GM12878 (cell line): ENCODE data around the gene RUNDC3A. TPM values are rescaled to one million over a fixed set of nuclear protein-coding genes. Genes with fewer than 3 reads are reported as not detected.

Source experiments
- ATAC-seq: fragments of 200-7000 bp; cut with Tn5 transposase; 3 replicates; pipeline ENCODE4 v1.9.1; 2020; ENCODE audit warnings: mild to moderate bottlenecking, moderate library complexity
- BruUV-seq: library from RNA; stranded (reverse); fragments of 400-500 nt; replicated peaks from 2 replicates; lab custom pipeline; 2021; lab: Mats Ljungman, UMichigan
- CTCF ChIA-PET: fragments of 300-600 bp; sonication (Branson Sonifier 250); formaldehyde crosslinking; extraction: SDS; loops from one replicate; lab custom pipeline; 2021; ENCODE audit warnings: inconsistent platforms; lab: Yijun Ruan, JAX
- POLR2A ChIA-PET: fragments of 350-600 bp; formaldehyde crosslinking; extraction: SDS; loops from one replicate; lab custom pipeline; 2021; ENCODE audit warnings: inconsistent platforms; lab: Charles Lee
- RAD21 ChIA-PET: fragments of 300-600 bp; sonication (Branson Sonifier 250); formaldehyde crosslinking; loops from one replicate; lab custom pipeline; 2023; ENCODE audit warnings: antibody characterized with exemption; ENCODE audit not compliant: unreplicated experiment; lab: Charles Lee
- SMC1A ChIA-PET: fragments of 300-600 bp; sonication (Branson Sonifier 250); formaldehyde crosslinking; loops from one replicate; lab custom pipeline; 2023; ENCODE audit not compliant: unreplicated experiment, uncharacterized antibody; lab: Charles Lee
- DNase-seq: peaks from one replicate; pipeline ENCODE4 v3.0.0-alpha.2; 2011; ENCODE audit warnings: low read depth, low spot score
- FAIRE-seq: peaks from 3 replicates; lab custom pipeline; 2011; peaks lifted over from hg19 to GRCh38; lab: Jason Lieb, UNC
- H2AFZ ChIP-seq: 2 replicates; pipeline ENCODE4 v1.6.0; 2011; ENCODE audit warnings: low read depth, low read length, control low read depth; ENCODE audit not compliant: control insufficient read depth
- H3K27ac ChIP-seq: 2 replicates; pipeline ENCODE4 v1.5.1; 2011; ENCODE audit warnings: control low read depth; ENCODE audit not compliant: control insufficient read depth, insufficient read depth
- H3K27me3 ChIP-seq, 2 experiments: replicated peaks in 1 of 2; 2 replicates each; pipeline versions ENCODE4 v1.6.0 to v1.6.1; 2011; ENCODE audit warnings: low read length in 1 of 2; ENCODE audit not compliant: control insufficient read depth in 2 of 2, insufficient read depth in 2 of 2
- H3K36me3 ChIP-seq, 2 experiments: 2 replicates each; pipeline ENCODE4 v1.5.1; 2011; ENCODE audit warnings: low read length in 1 of 2; ENCODE audit not compliant: control insufficient read depth in 2 of 2, insufficient read depth in 2 of 2
- H3K4me1 ChIP-seq: 2 replicates; pipeline ENCODE4 v1.6.1; 2011; ENCODE audit warnings: mild to moderate bottlenecking, low read length, moderate library complexity, mixed read lengths; ENCODE audit not compliant: control insufficient read depth, insufficient read depth
- H3K4me2 ChIP-seq: 2 replicates; pipeline ENCODE4 v1.6.0; 2011; ENCODE audit warnings: control low read depth; ENCODE audit not compliant: control insufficient read depth, insufficient read depth
- H3K4me3 ChIP-seq: fragments of 200-600 bp; sonication (generic); 2 replicates; pipeline ENCODE4 v1.5.1; 2016
- H3K79me2 ChIP-seq: 2 replicates; pipeline ENCODE4 v1.6.0; 2011; ENCODE audit warnings: low read length; ENCODE audit not compliant: control insufficient read depth, insufficient read depth
- H3K9ac ChIP-seq: 2 replicates; pipeline ENCODE4 v1.8.0; 2011; ENCODE audit warnings: low read length, control low read depth, mixed read lengths; ENCODE audit not compliant: control insufficient read depth, insufficient read depth
- H3K9me3 ChIP-seq: replicated peaks from 3 replicates; pipeline ENCODE4 v1.5.1; 2011; ENCODE audit warnings: mild to moderate bottlenecking, low read length; ENCODE audit not compliant: control insufficient read depth, insufficient read depth
- H4K20me1 ChIP-seq: 2 replicates; pipeline ENCODE4 v1.6.0; 2011; ENCODE audit not compliant: control insufficient read depth, insufficient read depth
- BMI1 ChIP-seq: fragments of 450-650 bp; IDR thresholded peaks from 2 replicates; pipeline ENCODE4 v1.6.1; 2016; ENCODE audit warnings: mild to moderate bottlenecking, moderate library complexity, borderline replicate concordance
- CREB1 ChIP-seq: IDR thresholded peaks from 2 replicates; pipeline ENCODE4 v1.6.1; 2012; ENCODE audit warnings: low read depth, mild to moderate bottlenecking, inconsistent platforms
- CTCF ChIP-seq, 3 experiments: IDR thresholded peaks in 2 of 3; conservative IDR thresholded peaks in 1 of 3; 2 replicates each; pipeline ENCODE4 v1.5.1; 2011; ENCODE audit warnings: low read depth in 3 of 3, low read length in 3 of 3, mild to moderate bottlenecking in 3 of 3, control low read depth in 2 of 3, moderate library complexity in 2 of 3, inconsistent platforms in 1 of 3, mixed read lengths in 1 of 3; ENCODE audit not compliant: control insufficient read depth in 2 of 3, insufficient read depth in 1 of 3; ENCODE audit errors: extremely low read depth in 1 of 3
- GATAD2B ChIP-seq: fragments of 450-650 bp; conservative IDR thresholded peaks from 2 replicates; pipeline ENCODE4 v1.6.1; 2017; ENCODE audit warnings: low read depth, mild to moderate bottlenecking, moderate library complexity
- IRF4 ChIP-seq: IDR thresholded peaks from 2 replicates; pipeline ENCODE4 v1.6.1; 2011; ENCODE audit warnings: low read depth, low read length
- KDM1A ChIP-seq: fragments of 200-600 bp; sonication (generic); IDR thresholded peaks from 2 replicates; pipeline ENCODE4 v1.6.1; 2016; ENCODE audit warnings: borderline replicate concordance
- POU2F2 ChIP-seq: IDR thresholded peaks from 3 replicates; pipeline ENCODE4 v1.6.1; 2011; ENCODE audit warnings: low read depth, mild to moderate bottlenecking, low read length, borderline replicate concordance
- PRDM15 ChIP-seq: fragments of 450-650 bp; formaldehyde crosslinking; IDR thresholded peaks from 2 replicates; pipeline ENCODE4 v1.4.0; 2020; ENCODE audit warnings: mild to moderate bottlenecking, moderate library complexity
- SMC3 ChIP-seq: IDR thresholded peaks from 2 replicates; pipeline ENCODE4 v1.6.1; 2011; ENCODE audit warnings: low read length, improper control_type of control experiment, borderline replicate concordance
- YY1 ChIP-seq: IDR thresholded peaks from 2 replicates; pipeline ENCODE4 v1.6.1; 2011; ENCODE audit warnings: low read depth, mild to moderate bottlenecking, low read length
- ZNF592 ChIP-seq: fragments of 450-650 bp; IDR thresholded peaks from 2 replicates; pipeline ENCODE4 v1.6.1; 2017; ENCODE audit warnings: mild to moderate bottlenecking, moderate library complexity
- ZNF622 ChIP-seq: fragments of 450-650 bp; IDR thresholded peaks from 2 replicates; pipeline ENCODE4 v1.6.1; 2017; ENCODE audit warnings: mild to moderate bottlenecking, inconsistent platforms
- WGBS: methylation state at CpG from one replicate; pipeline ENCODE4 v1.1.6; 2016; ENCODE audit warnings: low lambda C conversion rate; ENCODE audit not compliant: insufficient replicate concordance, insufficient coverage; ENCODE audit errors: missing lambda C conversion rate; 5-methylcytosine and 5-hydroxymethylcytosine counted together
- in situ Hi-C: fragments of 300-500 bp; cut with MboI; formaldehyde crosslinking; loops from 9 replicates; pipeline ENCODE4 v1.14.3; 2018; ENCODE audit warnings: mixed read lengths
- intact Hi-C: fragments of 100-400 bp; cut with micrococcal nuclease; formaldehyde crosslinking; loops from one replicate; pipeline ENCODE4 v1.14.2; 2022; ENCODE audit not compliant: unreplicated experiment
- polyA plus RNA-seq, 11 experiments: library from polyadenylated mRNA; depleted of rRNA in 4 of 11; unstranded in 6 of 11; stranded (reverse) in 5 of 11; fragments of >200 nt; fragmentation: Nextera tagmentation in 4 of 11; fragmentation: Illumina TruSeq in 1 of 11; extraction: Ambion mirVana in 4 of 11; extraction: Trizol in 1 of 11; gene quantifications; 1 replicate in 1 of 11; 2 replicates in 10 of 11; pipeline versions ENCODE4 v1.2.1 to v1.2.3, GENCODE V29; 2011 to 2016; ENCODE audit warnings: inconsistent platforms in 2 of 11, missing spikeins in 2 of 11, low read depth in 1 of 11
- total RNA-seq, 4 experiments: library from RNA; depleted of rRNA in 3 of 4; stranded (reverse); fragments of >200 nt in 3 of 4; fragmentation: Illumina TruSeq in 1 of 4; extraction: Trizol in 1 of 4; gene quantifications; 2 replicates each; pipeline versions ENCODE4 v1.2.1 to v1.2.3, GENCODE V29; 2013 to 2021

RUNDC3A gene
- total and polyA plus RNA-seq, 10 of the 15 experiments (the other 5 are each of a cell fraction or from before 2014, with no cell fraction given) = 0.07 to 0.17 TPM; not detected in 8

GRCh38 chr17:44331249-44331760 is 22.9 kb downstream of the RUNDC3A start:
- ChIA-PET POLR2A (interaction anchor here (0.5 to 2.6 kb wide), 8 partner anchors 14 to 146 kb away, joined by 3 to 10 read pairs (median 3); partner anchors contain the start of gene GRN), RAD21 (interaction anchor here (0.7 to 4.4 kb wide), 11 partner anchors 11 to 231 kb away, joined by 3 to 46 read pairs (median 5); partner anchors contain the start of gene GRN), CTCF (interaction anchor here (0.7 to 9.1 kb wide), 24 partner anchors 11 to 338 kb away, joined by 3 to 154 read pairs (median 4); partner anchors contain the start of gene GRN), SMC1A (interaction anchor here (0.7 to 4.3 kb wide), 13 partner anchors 11 to 387 kb away, joined by 3 to 38 read pairs (median 5); partner anchors contain the start of gene GRN)
- Histone ChIP-seq H3K4me1 (peaks cover 14% of the 10 kb centered on the region), H3K9ac (no peak overlapping the region), H3K4me2 (peak overlapping the region; percentile 40; the same call in 1 of the 2 replicates), H4K20me1 (no peaks in the 10 kb centered on the region), H3K27ac (no peak overlapping the region), H2AFZ (peak overlapping the region; percentile 69), H3K4me3 (no peak overlapping the region), H3K36me3 (no peaks in the 10 kb centered on the region), H3K9me3 (no peaks in the 10 kb centered on the region), H3K79me2 (no peaks in the 10 kb centered on the region; the same call in 1 of the 2 replicates), H3K27me3 (no peaks in the 10 kb centered on the region)
- FAIRE-seq (peak; percentile 84), DNase-seq (no peak), ATAC-seq (peak; percentile 72)
- BruUV-seq = no TSS peak
- intact Hi-C loops (loop anchor here (1.0 kb wide), 1 partner anchor 121 kb away; no protein-coding TSS in a partner anchor), in situ Hi-C loops (no loop called here)
- 3% methylated on average over 7 of the region's 7 CpGs for WGBS
- TF ChIP-seq GATAD2B (no peak), ZNF622 (no peak), CREB1 (0 out of 2 replicates have a peak, but pooled peaks have one; percentile 34), POU2F2 (peak; percentile 77; the same call in 1 of the 3 replicates), BMI1 (no peak), PRDM15 (CRISPR knock-in tag) (no peak), SMC3 (peak; percentile 81), KDM1A (no peak), YY1 (peak; percentile 72), ZNF592 (no peak), IRF4 (no peak), CTCF (IDR thresholded peaks at IDR 0.05 in 2 of 3, conservative IDR thresholded peaks at IDR 0.05 in 1 of 3; ENCODE audit: control insufficient read depth in 2 of 3, extremely low read depth in 1 of 3, insufficient read depth in 1 of 3, low read depth in 3 of 3, low read length in 3 of 3) (peak; percentile 69 to 85 (median 84))
